Stomach (tissue), 4 donors: ENCODE results near the gene MMS22L.

Experiments
- EP300 ChIP-seq: sonication (generic); formaldehyde crosslinking; IDR thresholded peaks from one replicate; pipeline ENCODE4 v1.6.1; 2017; ENCODE audit warnings: antibody characterized with exemption
- POLR2A ChIP-seq, 4 donors: fragments of 450-650 bp; IDR thresholded peaks; one replicate each; pipeline ENCODE4 v1.6.1; 2016; ENCODE audit warnings: antibody characterized with exemption in 4 of 4, control low read depth in 2 of 4, mild to moderate bottlenecking in 1 of 4, moderate library complexity in 1 of 4
- TF ChIP-seq, protein P1 (sequence below), 7 experiments: fragments of 450-650 bp in 4 of 7; fragments of 200-600 bp in 3 of 7; sonication (generic) in 3 of 7; IDR thresholded peaks; one replicate each; pipeline ENCODE4 v1.5.1; 2016 to 2019; ENCODE audit warnings: antibody characterized with exemption in 7 of 7, control low read depth in 2 of 7, mild to moderate bottlenecking in 1 of 7

DNA sequence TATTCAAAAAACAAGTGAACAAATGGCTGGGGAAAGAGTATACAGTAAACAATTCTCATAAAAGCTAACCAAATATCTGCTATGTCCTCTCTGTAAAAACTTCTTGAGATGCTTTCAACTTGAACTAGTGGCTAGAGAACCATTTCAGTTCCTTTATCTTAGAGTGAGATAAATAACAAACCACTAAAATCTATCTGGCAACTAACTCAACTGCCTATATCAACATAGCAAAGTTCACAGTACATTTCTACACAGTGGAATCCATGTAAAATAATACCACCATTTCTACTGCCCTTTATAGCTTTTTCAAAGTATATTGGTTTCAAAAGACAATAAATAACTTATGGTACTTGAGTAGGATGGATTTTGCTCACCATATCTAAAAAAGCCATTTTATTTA, 95.1 kb downstream of the MMS22L start:
- TF ChIP-seq EP300 (no peak), POLR2A (IDR thresholded peaks at IDR 0.05) (no peak)
- TF ChIP-seq, protein P1, sequence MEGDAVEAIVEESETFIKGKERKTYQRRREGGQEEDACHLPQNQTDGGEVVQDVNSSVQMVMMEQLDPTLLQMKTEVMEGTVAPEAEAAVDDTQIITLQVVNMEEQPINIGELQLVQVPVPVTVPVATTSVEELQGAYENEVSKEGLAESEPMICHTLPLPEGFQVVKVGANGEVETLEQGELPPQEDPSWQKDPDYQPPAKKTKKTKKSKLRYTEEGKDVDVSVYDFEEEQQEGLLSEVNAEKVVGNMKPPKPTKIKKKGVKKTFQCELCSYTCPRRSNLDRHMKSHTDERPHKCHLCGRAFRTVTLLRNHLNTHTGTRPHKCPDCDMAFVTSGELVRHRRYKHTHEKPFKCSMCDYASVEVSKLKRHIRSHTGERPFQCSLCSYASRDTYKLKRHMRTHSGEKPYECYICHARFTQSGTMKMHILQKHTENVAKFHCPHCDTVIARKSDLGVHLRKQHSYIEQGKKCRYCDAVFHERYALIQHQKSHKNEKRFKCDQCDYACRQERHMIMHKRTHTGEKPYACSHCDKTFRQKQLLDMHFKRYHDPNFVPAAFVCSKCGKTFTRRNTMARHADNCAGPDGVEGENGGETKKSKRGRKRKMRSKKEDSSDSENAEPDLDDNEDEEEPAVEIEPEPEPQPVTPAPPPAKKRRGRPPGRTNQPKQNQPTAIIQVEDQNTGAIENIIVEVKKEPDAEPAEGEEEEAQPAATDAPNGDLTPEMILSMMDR (IDR thresholded peaks at IDR 0.05), result no peak
